GM21737 (cell line): ENCODE results near the gene LRRC4C.
"Not testable (repeated sequence)": the region's sequence is repeated elsewhere in the genome, so short reads cannot be mapped to it uniquely, and the experiment has no call there.

Experiments used
- ATAC-seq: cut with Tn5 transposase; IDR thresholded peaks from one replicate; pipeline ENCODE4 v1.9.1; 2021; ENCODE audit warnings: mild to moderate bottlenecking, moderate library complexity; ENCODE audit not compliant: unreplicated experiment

LRRC4C gene

GRCh38 chr11:40885250-40885954, 574.0 kb downstream of the LRRC4C start:
- ATAC-seq: no peak

DNA sequence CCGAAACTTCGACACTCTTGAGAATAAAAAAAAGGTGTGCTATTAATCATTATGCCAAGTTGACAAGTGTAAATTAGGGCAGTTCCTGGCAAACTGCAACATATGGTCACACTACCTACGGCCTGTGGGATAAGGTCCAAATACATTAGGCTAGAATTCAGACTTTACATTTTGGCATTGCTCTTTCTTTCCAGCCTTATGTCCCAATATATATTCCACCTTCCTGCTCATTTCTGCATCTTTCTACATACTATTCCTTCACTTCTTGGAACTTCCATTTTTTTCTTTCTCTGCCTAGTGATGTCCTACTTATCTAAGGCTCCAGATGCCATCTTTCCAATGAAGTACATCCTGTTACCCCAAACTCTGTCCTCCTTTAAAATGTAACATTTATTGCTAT, 577.2 kb downstream of the LRRC4C start:
- ATAC-seq: no peak

- ATAC-seq: no peak
These were observed 579.5 kb downstream of the LRRC4C start for GRCh38 chr11:40879911-40880310.

- ATAC-seq: no peak
These were observed 581.5 kb downstream of the LRRC4C start for GRCh38 chr11:40877981-40878380.

DNA sequence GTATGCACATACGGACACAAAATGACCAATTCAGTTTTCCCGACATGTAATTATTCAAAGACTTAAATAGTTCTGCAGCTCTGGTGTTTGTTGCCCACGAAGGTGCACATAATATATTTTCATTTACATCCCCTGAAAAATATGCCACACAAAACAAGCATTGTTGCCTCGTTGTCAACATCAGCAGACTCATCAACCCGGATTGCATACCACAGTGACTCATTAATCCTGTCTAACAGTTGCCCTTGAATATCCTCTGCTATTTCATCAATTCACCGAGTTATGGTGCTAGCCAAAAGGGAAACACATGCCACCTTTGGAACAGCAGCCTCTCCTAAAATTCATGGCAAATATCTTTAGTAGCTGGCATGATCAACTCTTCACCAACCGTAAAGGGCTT, 582.2 kb downstream of the LRRC4C start:
- no peak for ATAC-seq

DNA sequence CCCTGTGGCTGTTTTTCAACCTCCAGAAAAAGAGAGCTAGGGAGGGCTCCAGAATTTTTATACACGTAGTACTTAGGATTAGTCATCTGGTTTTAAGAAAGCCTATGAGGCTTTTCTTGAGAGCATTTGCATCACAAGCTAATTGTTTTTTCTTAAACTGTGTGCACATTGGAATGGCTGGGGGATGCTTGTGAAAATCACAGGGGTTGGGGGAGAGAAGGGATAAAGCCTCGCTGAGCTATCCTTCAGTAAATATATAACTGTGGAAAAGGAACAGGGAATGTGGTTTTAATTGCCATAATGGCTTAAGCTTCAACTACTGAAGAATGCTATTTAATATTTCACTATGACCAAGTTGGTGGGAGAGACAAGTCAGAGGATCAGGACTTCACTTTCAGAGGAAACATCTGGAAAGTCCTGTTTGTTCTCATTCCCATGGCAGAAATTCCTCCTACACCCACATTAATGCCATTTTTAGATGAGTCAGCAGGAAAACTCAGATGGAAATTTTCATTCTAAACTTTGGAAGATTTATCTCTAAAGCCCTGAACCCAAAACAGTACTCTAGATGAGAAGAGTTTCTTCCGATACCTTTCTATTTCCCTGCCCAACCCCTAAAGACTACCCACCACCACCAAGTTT, 591.3 kb downstream of the LRRC4C start:
- ATAC-seq: no peak

- ATAC-seq: not testable (repeated sequence)
These were observed 601.7 kb downstream of the LRRC4C start for GRCh38 chr11:40857754-40858153.

DNA sequence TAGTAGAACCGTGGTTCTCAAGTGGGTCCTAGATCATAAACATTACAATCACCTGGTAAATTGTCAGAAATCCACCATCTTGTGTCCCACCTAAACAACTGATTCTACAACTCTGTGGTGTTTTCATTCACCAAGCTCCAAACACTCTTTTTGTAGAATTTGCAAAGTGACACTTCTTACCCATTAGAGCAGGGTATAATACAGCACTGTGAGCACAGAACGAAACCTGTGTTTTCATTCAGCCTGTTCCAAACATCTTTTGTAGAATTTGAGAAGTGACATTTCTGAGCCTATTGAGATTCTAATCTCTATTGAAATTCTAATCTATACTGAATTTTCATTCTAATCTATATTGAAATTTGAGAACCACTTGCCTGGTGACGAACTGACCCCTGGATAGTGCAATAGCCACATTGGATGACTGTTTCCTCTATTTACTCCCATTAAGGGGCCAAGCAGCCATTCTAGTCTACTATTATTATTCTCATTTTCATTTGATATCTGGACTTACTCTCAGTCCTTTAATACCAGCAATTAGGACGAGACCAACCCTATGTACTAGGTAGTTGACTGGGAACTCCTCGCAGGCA, 616.6 kb downstream of the LRRC4C start:
- ATAC-seq: no peak

GRCh38 chr11:40841231-40841630, 618.2 kb downstream of the LRRC4C start:
- no peak for ATAC-seq

- ATAC-seq: no peak
These were observed 621.2 kb downstream of the LRRC4C start for GRCh38 chr11:40838181-40838683.

DNA sequence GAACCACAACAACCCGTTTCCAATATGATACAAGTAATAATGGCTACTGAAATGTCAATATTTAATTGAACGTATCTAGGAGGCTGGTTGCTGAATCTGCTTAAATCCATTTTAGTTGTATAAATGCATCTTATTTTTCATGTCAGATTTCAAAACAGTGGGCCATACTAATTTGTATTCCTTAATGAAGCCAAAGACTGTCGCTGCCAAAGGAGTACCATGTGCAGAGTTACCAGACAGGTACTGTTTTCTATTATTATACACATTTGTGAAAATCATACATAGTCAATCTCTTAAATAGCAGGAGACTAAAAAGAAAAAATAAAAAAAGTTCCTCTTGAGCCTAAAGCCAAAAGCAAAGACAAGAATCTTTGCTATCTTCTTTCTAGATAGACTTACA, 632.3 kb downstream of the LRRC4C start:
- no peak for ATAC-seq

GRCh38 chr11:40826601-40827000, 632.9 kb downstream of the LRRC4C start:
- no peak for ATAC-seq

- no peak for ATAC-seq
These were observed 634.1 kb downstream of the LRRC4C start for GRCh38 chr11:40825201-40825834.

- no peak for ATAC-seq
These were observed 640.2 kb downstream of the LRRC4C start for GRCh38 chr11:40819230-40819629.

- no peak for ATAC-seq
These were observed 642.5 kb downstream of the LRRC4C start for GRCh38 chr11:40816976-40817375.

- ATAC-seq: no peak
These were observed 661.5 kb downstream of the LRRC4C start for GRCh38 chr11:40797981-40798380.

DNA sequence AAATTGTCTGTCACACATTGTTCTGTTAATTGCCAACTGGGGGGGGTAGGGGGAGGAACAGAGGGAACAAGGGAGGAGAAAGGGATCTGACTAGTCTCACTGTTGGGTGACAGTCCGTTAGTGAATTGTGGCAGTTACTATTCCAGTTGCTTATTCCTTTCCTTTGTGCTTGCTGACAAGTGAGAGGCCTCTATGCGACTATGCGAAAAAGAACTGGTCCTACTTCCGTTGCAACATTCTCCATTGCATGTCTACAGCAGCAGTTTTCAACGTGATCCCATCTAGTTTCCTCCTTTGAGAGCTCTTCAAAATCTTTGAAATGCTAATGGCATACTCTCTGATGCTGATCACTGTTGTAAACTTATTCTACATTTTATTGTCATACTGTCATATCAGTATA, 672.2 kb downstream of the LRRC4C start:
- no peak for ATAC-seq

DNA sequence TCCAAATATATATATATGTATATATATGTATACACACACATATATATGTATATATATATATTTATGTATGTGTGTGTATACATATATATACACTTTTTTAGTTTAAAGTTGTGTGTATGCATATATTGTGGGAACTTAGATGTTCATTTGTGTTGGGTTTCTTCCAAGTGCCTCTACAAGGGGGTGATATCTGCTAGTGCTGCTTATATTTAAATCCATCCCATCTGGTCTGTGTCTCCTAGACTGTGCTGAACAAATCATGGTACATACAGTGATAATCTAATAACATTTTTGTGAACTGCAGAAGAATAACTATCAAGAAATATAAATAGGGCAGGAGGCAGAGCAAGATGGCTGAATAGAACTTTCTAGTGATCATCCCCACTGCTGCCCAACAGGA, 696.4 kb downstream of the LRRC4C start:
- ATAC-seq: no peak

- ATAC-seq: no peak
These were observed 700.1 kb downstream of the LRRC4C start for GRCh38 chr11:40759341-40759740.

- ATAC-seq: no peak
These were observed 705.2 kb downstream of the LRRC4C start for GRCh38 chr11:40754297-40754696.

DNA sequence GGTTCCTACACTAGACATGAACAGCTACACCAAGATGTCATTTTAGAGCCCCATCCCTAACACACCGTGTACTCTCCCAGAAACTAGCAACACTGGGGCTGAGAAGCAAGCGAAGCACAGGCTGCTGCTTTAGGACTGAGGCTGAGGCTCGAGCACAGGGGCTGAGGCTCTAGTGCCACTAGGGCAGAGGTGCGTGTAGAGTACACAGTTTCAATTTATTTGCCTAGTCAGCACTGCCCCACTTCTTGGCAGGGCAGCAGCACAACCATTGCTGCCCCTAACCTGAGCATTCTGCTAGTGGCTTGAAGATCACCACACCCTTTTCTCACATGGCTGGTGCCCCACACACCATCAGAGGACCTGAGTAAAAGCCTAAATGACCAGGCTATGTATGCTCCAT, 713.2 kb downstream of the LRRC4C start:
- ATAC-seq: no peak

DNA sequence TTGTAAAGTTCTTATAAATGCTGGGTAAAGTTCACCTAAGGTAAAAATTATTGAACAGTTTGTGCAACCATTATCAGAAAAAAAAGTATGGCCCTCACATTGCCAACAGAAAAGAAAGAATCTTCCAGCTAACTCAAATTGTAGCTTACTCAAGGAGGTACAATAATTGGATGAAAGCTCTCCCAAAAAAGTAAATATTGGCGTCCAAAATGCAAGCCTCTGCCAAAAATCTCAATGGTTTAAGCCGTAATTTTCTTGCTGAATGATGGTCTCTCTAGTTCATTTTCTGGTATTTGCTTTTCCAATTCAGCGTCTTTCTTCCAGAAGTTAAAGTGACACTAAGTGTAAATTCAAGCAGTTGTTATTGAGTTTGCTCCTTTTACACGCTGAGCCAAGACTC, 727.3 kb downstream of the LRRC4C start:
- ATAC-seq: no peak
